ENCODE measurements around the gene OR1E2.

The OR1E2 gene

DNA sequence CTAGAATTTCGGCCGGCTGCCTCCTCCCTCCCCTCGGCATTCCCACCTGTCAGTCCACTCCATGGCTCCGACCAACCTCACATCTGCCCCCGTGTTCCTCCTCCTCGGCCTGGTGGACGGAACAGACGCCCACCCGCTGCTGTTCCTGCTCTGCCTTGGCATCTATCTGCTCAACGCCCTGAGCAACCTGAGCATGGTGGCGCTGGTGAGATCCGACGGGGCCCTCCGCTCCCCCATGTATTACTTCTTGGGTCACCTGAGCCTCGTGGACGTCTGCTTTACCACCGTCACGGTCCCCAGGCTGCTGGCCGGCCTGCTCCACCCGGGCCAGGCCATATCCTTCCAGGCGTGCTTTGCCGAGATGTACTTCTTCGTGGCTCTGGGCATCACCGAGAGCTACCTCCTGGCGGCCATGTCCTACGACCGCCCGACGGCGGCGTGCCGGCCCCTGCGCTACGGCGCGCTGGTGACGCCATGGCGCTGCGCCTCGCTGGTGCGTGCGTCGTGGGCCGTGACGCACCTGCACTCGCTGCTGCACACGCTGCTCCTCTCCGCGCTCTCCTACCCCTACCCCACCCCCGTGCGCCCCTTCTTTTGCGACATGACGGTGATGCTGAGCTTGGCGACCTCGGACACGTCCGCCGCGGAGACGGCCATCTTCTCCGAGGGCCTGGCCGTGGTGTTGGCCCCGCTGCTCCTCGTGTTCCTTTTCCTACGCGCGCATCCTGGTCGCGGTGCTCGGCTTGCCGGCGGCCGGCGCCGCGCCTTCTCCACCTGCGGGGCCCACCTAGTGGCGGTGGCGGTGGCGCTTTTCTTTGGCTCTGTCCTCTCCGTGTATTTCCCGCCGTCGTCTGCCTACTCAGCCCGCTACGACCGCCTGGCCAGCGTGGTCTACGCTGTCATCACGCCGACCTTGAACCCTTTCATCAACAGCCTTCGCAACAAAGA is 47.5 kb downstream of the OR1E2 start, which contains the start of gene OR3A2:
Gene OR3A2, minus strand, starts transcription at position 440 of the 948 bp plus-strand sequence.
- TF ChIP-seq, protein P1, sequence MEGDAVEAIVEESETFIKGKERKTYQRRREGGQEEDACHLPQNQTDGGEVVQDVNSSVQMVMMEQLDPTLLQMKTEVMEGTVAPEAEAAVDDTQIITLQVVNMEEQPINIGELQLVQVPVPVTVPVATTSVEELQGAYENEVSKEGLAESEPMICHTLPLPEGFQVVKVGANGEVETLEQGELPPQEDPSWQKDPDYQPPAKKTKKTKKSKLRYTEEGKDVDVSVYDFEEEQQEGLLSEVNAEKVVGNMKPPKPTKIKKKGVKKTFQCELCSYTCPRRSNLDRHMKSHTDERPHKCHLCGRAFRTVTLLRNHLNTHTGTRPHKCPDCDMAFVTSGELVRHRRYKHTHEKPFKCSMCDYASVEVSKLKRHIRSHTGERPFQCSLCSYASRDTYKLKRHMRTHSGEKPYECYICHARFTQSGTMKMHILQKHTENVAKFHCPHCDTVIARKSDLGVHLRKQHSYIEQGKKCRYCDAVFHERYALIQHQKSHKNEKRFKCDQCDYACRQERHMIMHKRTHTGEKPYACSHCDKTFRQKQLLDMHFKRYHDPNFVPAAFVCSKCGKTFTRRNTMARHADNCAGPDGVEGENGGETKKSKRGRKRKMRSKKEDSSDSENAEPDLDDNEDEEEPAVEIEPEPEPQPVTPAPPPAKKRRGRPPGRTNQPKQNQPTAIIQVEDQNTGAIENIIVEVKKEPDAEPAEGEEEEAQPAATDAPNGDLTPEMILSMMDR (conservative IDR thresholded peaks at IDR 0.05): no peak
- no peak within 1 kb of the TSS for H3K27ac ChIP-seq

Data from VCaP (cell line).